ENCODE results near the gene ZNF619.

The ZNF619 gene

GRCh38 chr3:40468018-40468417, 8.9 kb upstream of the ZNF619 start:
- no peak for DNase-seq

- DNase-seq, result no peak
Observed at GRCh38 chr3:40470701-40471100, 6.2 kb upstream of the ZNF619 start.

DNA sequence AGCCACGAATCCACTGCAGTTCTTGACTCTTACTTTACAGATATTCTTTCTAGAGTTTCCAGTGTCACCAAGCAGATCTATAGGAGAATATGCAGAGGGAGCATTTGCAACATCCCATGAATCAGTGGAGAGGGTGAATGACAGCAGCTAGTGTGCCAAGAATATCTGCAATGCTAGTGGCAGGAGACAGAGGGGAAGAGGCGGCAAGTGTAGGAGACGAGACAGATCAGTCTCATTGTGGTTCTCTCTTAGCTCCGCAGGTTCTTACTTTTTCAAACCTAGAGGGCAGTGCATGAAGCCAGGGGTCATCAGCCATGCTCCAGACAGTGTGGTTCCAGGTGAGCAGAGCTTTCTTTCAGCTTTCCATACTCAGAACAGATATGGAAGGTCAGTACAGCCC, 744 bp downstream of the ZNF619 start:
- DNase-seq, result no peak

DNA sequence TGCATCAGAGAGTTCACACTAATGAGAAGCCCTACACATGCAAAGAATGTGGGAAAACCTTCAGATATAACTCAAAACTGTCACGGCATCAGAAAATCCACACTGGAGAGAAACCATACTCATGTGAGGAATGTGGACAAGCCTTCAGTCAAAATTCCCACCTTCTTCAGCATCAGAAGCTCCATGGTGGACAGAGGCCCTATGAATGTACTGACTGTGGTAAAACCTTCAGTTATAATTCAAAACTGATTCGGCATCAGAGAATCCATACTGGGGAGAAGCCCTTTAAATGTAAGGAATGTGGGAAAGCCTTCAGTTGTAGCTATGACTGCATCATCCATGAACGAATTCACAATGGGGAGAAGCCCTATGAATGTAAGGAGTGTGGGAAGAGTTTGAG, 10.2 kb downstream of the ZNF619 start:
- no peak for DNase-seq

DNA sequence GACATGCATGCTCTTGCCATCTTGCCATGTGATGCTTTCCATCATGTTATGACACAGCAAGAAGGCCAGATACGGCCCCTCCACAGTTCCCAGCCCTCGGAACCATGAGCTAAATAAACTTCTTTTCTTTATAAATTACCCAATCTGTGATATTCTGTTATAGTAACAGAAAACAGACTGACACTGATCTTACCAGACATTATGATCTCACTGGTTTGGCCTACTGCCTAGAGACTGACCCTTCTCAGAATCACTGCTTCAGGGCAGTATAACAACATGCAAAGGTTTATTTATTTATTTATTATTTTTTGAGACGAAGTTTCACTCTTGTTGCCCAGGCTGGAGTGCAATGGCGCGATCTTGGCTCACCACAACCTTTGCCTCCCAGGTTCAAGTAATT, 14.0 kb downstream of the ZNF619 start:
- no peak for DNase-seq

GRCh38 chr3:40494698-40495097, 17.8 kb downstream of the ZNF619 start:
- no peak for DNase-seq

DNA sequence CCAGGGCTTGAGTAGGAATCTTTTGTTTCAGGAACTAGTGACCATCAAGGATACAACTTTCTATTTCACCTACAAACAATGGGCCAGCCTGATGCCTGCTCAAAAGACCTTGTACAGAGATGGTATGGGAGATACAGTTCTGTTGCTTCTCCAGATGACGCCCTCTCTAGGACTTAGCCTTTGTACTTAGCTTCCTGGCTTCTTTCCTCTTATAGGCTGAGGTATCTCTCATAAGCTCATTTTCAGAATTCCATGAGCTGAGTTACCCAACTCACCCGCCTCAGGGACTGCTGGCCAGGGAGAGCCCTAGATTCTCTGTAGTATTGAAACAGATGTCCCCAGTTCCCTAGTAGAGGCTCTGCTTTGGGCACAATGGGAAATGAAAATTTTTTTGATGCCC, 20.4 kb downstream of the ZNF619 start:
- no peak for DNase-seq

DNA sequence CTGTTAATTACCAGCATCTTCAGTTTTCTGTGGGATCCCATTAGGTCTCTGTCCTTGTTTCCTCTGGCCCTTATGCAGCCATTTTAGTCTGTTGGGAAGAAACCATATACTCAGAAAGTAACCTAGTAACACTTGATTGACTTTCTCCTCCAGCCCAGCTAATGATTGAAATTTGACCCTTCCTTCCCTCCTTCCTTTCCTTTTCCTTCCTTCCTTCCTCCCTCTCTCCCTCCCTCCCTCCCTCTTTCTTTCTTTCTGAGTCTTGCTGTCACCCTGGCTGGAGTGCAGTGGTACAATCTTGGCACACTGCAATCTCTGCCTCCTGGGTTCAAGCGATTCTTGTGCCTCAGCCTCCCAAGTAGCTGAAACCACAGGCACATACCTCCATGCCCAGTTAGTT, 23.0 kb downstream of the ZNF619 start:
- DNase-seq, result no peak

DNA sequence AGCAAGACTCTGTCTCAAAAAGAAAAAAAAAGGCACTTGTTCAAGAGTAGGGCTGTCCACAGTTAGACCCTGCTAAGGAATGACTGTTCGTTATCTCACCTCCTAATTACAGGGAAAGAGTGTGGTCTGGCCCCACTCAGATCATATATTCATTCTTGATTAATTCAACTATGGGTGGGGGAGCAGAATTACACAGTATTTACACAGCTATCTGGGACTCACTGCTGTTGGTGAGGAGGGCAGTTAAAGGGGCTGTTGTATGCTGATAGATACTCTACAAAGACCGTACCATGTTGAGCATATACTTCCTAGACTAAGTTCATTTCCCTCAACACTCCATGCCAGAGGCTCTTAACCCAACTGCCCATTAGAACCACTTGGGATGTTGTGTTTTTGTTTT, 25.1 kb downstream of the ZNF619 start:
- no peak for DNase-seq

GRCh38 chr3:40504636-40505430, 27.9 kb downstream of the ZNF619 start:
- no peak for DNase-seq

- peak; percentile 30 to 59 for DNase-seq
Observed at GRCh38 chr3:40505599-40506462, 28.9 kb downstream of the ZNF619 start, which contains the start of gene ZNF620. Gene ZNF620, plus strand, starts transcription at chr3:40506039. Its CDS starts 314 bp downstream, at chr3:40506353.

DNA sequence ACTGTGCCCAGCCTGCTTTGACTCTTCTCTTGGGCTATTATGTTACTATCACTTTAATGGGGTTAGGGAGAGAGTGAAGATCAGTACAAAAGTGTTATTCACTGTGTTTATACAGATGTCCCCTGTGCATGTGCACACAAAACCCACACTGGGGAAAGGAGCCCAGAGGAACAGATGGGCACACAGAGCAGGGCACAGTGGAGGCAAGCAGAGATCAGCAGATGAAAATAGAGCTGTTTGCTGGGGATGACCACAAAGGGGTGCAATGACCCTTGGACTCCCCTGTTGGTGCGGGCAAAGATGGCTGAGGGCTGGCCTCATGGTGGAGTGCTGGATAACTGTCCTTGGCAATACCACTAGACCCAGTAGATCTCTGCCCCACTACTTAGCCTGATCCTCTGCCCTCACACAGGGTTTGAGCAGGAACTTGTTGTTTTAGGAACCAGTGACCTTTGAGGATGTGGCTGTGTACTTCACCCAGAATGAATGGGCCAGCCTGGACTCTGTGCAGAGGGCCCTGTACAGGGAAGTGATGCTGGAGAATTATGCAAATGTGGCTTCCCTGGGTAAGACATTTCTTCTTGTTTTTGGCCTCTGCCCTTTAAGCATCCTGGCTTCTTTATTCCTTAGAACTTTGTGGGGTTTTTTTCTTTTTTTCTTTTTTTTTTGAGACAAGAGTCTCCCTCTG, 34.3 kb downstream of the ZNF619 start:
- DNase-seq, result peak in 1 of 2 donors; percentile 8

GRCh38 chr3:40516201-40516600, 39.3 kb downstream of the ZNF619 start:
- no peak for DNase-seq

GRCh38 chr3:40518067-40518466, 41.1 kb downstream of the ZNF619 start:
- DNase-seq, result no peak

DNA sequence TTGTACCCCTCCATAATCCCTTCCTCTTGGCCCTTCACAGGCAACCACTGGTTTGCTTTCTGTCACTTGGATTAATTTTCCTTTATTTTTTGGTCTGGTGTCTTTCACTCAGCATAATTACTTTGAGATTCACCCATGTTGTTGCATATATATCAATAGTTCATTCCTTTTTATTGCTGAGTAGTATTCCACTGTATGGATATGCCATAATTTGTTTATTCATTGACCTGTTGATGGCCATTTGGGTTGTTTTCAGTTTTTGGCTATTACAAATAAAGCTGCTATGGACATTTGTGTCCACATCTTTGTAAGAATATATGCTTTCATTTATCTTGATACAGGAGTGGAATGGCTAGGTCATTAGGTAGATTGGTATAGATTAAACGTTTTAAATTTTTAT, 41.9 kb downstream of the ZNF619 start:
- no peak for DNase-seq

DNA sequence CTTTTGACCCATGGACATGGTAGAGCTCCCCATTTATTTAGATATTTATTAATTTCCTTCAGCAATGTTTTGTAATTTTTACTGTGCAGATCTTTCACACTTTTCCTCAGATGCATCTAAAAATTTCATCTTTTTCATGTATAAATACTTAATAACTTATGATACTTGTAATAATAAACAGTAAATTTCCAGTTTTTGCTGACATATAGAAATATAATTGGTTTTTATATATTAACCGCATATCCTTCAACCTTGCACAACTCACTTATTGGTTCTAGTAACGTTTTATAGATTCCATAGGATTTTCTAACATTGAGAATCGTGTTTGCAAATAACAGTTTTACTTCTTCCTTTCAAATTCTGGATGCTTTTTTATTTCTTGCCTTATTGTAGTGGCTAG, 44.3 kb downstream of the ZNF619 start:
- no peak for DNase-seq

GRCh38 chr3:40523781-40524180, 46.9 kb downstream of the ZNF619 start:
- peak in 1 of 2 donors; percentile 2 for DNase-seq

- DNase-seq, result no peak
Observed at GRCh38 chr3:40524222-40524567, 47.3 kb downstream of the ZNF619 start.

DNA sequence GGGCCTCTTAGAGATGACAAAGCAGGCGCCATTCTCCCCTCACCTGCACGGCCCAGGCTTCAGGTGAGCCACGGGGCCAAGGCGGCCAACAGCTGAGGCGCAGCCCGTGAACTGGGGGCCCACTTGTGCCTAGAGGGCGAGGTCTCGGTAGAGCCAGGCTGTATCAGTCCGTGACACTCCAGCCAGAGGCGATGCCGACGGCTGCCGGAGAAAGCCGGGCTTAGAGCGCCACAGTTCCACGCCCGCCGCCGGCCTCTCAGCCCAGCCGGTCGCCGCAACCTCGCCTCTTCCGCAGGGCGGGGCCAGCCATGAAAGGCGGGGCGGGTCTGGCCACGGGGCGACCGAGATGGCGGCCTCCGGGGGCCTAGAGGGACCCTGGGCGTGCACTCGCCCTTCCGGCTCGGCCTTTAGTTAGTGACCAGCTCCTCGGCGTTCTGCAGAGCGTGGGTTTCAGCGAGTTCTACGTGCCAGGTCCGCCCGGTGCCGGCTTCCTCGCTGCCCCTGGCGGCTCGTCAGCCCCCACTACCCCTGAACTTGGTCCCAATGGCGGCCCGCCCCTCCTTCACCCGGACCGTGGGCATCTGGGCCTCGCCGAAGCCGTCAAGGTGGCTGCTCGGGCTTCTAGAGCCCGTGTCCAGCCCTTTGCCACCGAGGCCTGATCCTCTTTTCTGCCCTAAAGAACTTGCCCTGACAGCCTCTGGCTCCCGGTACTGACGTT, 47.8 kb downstream of the ZNF619 start, which contains the start of gene ZNF621:
ZNF621 (plus strand) TSS at position 393 of the 718 bp plus-strand sequence. CDS start 881 bp downstream, outside the sequence.
- DNase-seq, result peak; percentile 83 to 87

DNA sequence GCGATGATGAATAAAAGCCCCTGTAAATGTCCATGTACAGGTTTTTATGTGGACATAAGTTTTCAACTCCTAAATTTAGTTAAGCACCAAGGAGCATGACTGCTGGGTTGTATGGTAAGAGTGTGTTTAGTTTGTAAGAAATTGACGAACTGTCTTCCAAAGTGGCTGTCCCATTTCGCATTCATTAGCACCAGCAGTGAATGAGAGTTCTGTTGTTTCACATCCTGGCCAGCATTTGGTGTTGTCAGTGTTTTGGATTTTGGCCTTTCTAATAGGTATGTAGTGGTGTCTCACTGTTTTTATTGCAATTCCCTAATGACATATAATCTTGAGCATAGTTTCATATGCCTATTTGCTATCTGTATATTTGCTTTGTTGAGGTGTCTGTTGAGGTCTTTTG, 51.5 kb downstream of the ZNF619 start:
- no peak for DNase-seq

GRCh38 chr3:40532252-40532651, 55.3 kb downstream of the ZNF619 start:
- DNase-seq, result no peak

DNA sequence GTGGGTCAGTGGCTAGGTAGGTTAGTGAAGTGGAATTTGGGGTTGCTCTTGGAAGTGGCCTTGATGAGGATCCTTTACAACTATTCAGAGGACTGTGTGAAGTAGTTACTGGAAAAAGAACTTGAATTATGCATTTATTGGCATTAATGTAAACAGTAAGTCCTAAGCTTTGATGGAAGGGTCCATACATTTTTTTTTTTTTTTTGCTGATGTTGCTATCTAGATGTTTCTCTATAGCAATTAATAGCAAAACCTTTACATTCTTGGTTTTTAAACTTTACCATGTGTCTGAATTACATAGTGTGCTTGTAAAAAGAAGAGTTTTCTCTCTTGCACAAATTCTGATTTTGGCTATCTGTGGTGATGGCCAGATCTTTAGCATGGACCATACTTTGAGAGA, 57.4 kb downstream of the ZNF619 start:
- DNase-seq, result no peak

Measured in hippocampal formation (tissue), 2 donors.